BLaER1 treated with 17β-estradiol and CSF1 and Interleukin-3, amounts not matched to agents 10 nM and 100 nM (cell line): ENCODE measurements around the gene ANKRD65.

Experiments used
- H3K27ac ChIP-seq, 11 experiments: shearing (Covaris generic); formaldehyde crosslinking; 2 replicates each; pipeline ENCODE4 v1.8.1; 2022
- H3K27me3 ChIP-seq, 11 experiments: shearing (Covaris generic); formaldehyde crosslinking; 2 replicates each; pipeline ENCODE4 v1.8.1; 2022
- H3K36me3 ChIP-seq, 11 experiments: shearing (Covaris generic); formaldehyde crosslinking; 2 replicates each; pipeline ENCODE4 v1.8.1; 2022
- H3K4me1 ChIP-seq, 10 experiments: shearing (Covaris generic); formaldehyde crosslinking; 2 replicates each; pipeline ENCODE4 v1.8.1; 2022
- H3K4me2 ChIP-seq, 11 experiments: shearing (Covaris generic); formaldehyde crosslinking; 2 replicates each; pipeline ENCODE4 v1.8.1; 2022
- H3K4me3 ChIP-seq, 10 experiments: shearing (Covaris generic); formaldehyde crosslinking; 2 replicates each; pipeline ENCODE4 v1.8.1; 2022
- H3K9ac ChIP-seq, 11 experiments: shearing (Covaris generic); formaldehyde crosslinking; 2 replicates each; pipeline ENCODE4 v1.8.1; 2022
- H3K9me3 ChIP-seq, 11 experiments: shearing (Covaris generic); formaldehyde crosslinking; replicated peaks in 1 of 11; 2 replicates each; pipeline ENCODE4 v1.8.1; 2022
- H4K20me1 ChIP-seq, 11 experiments: shearing (Covaris generic); formaldehyde crosslinking; 2 replicates each; pipeline ENCODE4 v1.8.1; 2022
- Cebpa-rat ChIP-seq, 11 experiments: shearing (Covaris generic); IDR thresholded peaks; 2 replicates each; pipeline ENCODE4 v1.8.1; 2022

Gene ANKRD65

GRCh38 chr1:1442069-1442770 lies 21.1 kb upstream of the ANKRD65 start:
- no peak for TF ChIP-seq Cebpa-rat (IDR thresholded peaks at IDR 0.05)
- H3K27me3 ChIP-seq = no peaks in the 10 kb centered on the region
- H4K20me1 ChIP-seq = peaks cover 0 to 27% (median 14%) of the 10 kb centered on the region in 11 experiments; a peak in 15 of 22 replicates
- H3K4me3 ChIP-seq = no peak overlapping the region
- H3K36me3 ChIP-seq = peaks cover 0 to 4% (median 0%) of the 10 kb centered on the region in 11 experiments; a peak in 1 of 22 replicates
- no peaks in the 10 kb centered on the region for H3K9me3 ChIP-seq
- peak overlapping the region in 7 of 11 experiments; percentile 68 to 100 (median 95); a peak in 10 of 22 replicates for H3K4me2 ChIP-seq
- peaks cover 43 to 54% (median 50%) of the 10 kb centered on the region in 10 experiments for H3K4me1 ChIP-seq
- H3K27ac ChIP-seq = no peak overlapping the region
- peak overlapping the region in 5 of 11 experiments; percentile 9 to 42 (median 21); a peak in 5 of 22 replicates for H3K9ac ChIP-seq

DNA sequence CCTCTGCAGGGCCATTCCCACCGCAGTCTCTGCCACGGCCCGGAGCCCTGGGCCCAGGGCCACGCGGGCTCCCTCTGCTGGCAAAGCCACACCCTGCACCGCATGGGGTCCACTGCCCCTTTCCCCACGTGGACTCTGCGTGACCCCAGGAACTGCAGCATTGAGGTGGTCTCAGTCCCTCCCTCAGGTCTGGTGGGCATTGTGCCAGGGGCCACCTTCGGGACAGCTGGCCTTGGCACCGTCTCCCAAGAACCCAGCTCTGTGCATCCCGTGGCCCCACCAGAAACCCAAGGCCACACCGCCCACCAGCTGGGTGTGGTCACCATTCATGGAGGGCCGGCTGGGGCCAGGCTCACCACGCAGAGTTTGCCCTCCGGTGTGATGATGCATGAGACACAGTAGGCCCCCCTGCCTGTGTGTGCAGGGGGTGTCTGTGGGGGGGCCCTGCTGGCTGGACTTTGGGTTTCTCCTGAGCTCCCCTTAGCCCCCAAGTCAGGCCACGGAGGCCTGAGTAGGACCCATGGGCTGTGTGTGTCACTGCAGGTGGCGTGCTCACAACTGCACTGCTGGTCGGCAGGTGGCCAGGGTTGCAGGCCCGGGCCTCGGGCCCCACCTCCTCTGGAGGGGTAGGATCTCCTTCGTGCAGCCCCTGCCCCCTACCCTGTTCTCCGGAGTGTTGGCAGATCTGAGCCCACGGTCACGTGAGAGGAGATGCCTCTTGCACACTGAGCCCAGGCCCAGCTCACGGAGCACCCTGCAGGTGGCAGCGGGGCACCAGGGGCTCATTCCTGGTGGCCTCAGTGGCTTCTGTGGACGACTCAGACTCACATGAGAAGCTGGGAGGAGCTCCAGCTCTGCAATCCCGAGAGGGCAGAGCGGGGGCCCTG lies 20.2 kb upstream of the ANKRD65 start:
- Histone ChIP-seq H3K4me3 (no peak overlapping the region), H3K36me3 (peaks cover 0 to 4% (median 0%) of the 10 kb centered on the region in 11 experiments; a peak in 1 of 22 replicates), H3K9ac (peak overlapping the region in 7 of 11 experiments; percentile 9 to 42 (median 21); a peak in 9 of 22 replicates), H3K27ac (peak overlapping the region in 1 of 11 experiments; percentile 32; a peak in 1 of 22 replicates), H4K20me1 (peaks cover 0 to 37% (median 24%) of the 10 kb centered on the region in 11 experiments; a peak in 16 of 22 replicates), H3K4me2 (peak overlapping the region; percentile 68 to 100 (median 94)), H3K9me3 (no peaks in the 10 kb centered on the region), H3K27me3 (no peaks in the 10 kb centered on the region; a peak in 1 of 22 replicates), H3K4me1 (peaks cover 53 to 63% (median 60%) of the 10 kb centered on the region in 10 experiments)
- TF ChIP-seq Cebpa-rat (IDR thresholded peaks at IDR 0.05) = no peak

DNA sequence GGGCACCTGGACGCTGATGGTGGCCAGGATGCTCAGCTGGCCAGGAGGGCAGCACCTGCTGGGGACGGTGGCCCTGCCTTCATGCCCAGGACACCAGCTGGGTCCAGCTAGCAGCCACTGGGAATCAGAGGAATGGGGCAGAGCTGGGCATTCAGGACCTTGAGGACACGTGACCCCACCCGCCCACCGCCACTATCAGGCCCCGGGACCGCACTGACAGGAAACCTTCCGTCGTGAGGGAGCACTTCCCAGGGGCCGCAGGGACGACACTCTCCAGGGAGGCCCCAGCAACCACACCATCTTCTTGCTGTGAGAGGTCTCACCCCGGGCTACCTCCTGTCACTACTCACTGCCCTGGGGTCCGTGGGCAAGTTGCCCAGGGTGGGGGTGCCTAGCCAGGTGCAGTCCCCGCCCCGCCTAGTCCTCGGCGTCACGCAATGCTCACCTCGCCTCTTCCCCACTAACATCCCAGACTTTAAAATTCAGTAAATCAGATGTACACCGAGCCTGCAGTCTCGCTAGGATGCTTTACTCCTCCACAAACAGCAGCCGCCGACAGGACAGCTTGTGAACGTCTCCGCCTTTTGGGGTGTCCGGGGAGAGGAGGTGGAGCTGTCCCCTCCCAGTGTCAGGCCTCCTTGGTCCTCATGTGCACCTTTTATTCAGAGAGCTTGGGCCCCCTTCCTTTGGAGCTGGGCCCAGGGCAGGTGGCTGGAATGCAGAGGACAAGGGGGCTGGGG lies 19.4 kb upstream of the ANKRD65 start:
- H3K9ac ChIP-seq = peak overlapping the region in 7 of 11 experiments; percentile 7 to 50 (median 22); a peak in 8 of 22 replicates
- no peak overlapping the region for H3K27ac ChIP-seq
- H3K4me3 ChIP-seq = no peak overlapping the region
- no peaks in the 10 kb centered on the region for H3K9me3 ChIP-seq
- TF ChIP-seq Cebpa-rat (IDR thresholded peaks at IDR 0.05) = no peak
- H3K4me2 ChIP-seq = peak overlapping the region; percentile 68 to 100 (median 94)
- H4K20me1 ChIP-seq = peaks cover 0 to 41% (median 28%) of the 10 kb centered on the region in 11 experiments; a peak in 16 of 22 replicates
- no peaks in the 10 kb centered on the region; a peak in 1 of 22 replicates for H3K27me3 ChIP-seq
- peaks cover 57 to 69% (median 65%) of the 10 kb centered on the region in 10 experiments for H3K4me1 ChIP-seq
- H3K36me3 ChIP-seq = peaks cover 0 to 4% (median 0%) of the 10 kb centered on the region in 11 experiments; a peak in 1 of 22 replicates

GRCh38 chr1:1439546-1440261 lies 18.6 kb upstream of the ANKRD65 start:
- Histone ChIP-seq H3K4me3 (no peak overlapping the region), H3K27ac (no peak overlapping the region), H3K27me3 (no peaks in the 10 kb centered on the region; a peak in 1 of 22 replicates), H3K9me3 (no peaks in the 10 kb centered on the region), H4K20me1 (peaks cover 0 to 41% (median 28%) of the 10 kb centered on the region in 11 experiments; a peak in 16 of 22 replicates), H3K4me2 (peak overlapping the region; percentile 90 to 100 (median 99)), H3K9ac (peak overlapping the region in 6 of 11 experiments; percentile 7 to 76 (median 26); a peak in 6 of 22 replicates), H3K4me1 (peaks cover 63 to 76% (median 72%) of the 10 kb centered on the region in 10 experiments), H3K36me3 (peaks cover 0 to 4% (median 0%) of the 10 kb centered on the region in 11 experiments; a peak in 1 of 22 replicates)
- TF ChIP-seq Cebpa-rat (IDR thresholded peaks at IDR 0.05) = no peak

GRCh38 chr1:1438531-1439381 lies 17.7 kb upstream of the ANKRD65 start:
- no peaks in the 10 kb centered on the region; a peak in 1 of 22 replicates for H3K27me3 ChIP-seq
- H3K4me2 ChIP-seq = peak overlapping the region; percentile 90 to 100 (median 99)
- H3K9me3 ChIP-seq = no peaks in the 10 kb centered on the region

GRCh38 chr1:1437904-1438376 lies 16.9 kb upstream of the ANKRD65 start:
- H3K9ac ChIP-seq = peak overlapping the region; percentile 31 to 79 (median 72); a peak in 20 of 22 replicates
- no peak for TF ChIP-seq Cebpa-rat (IDR thresholded peaks at IDR 0.05)
- H3K4me2 ChIP-seq = peak overlapping the region; percentile 90 to 100 (median 99)
- H3K27me3 ChIP-seq = no peaks in the 10 kb centered on the region; a peak in 1 of 22 replicates
- H3K4me1 ChIP-seq = peaks cover 81 to 94% (median 90%) of the 10 kb centered on the region in 10 experiments
- peak overlapping the region in 5 of 11 experiments; percentile 18 to 48 (median 40); a peak in 5 of 22 replicates for H3K27ac ChIP-seq
- peaks cover 0 to 4% (median 0%) of the 10 kb centered on the region in 11 experiments; a peak in 1 of 22 replicates for H3K36me3 ChIP-seq
- no peaks in the 10 kb centered on the region for H3K9me3 ChIP-seq
- H4K20me1 ChIP-seq = peaks cover 0 to 49% (median 28%) of the 10 kb centered on the region in 11 experiments; a peak in 16 of 22 replicates
- H3K4me3 ChIP-seq = peak overlapping the region; percentile 14 to 70 (median 62); a peak in 15 of 20 replicates

More at GRCh38 chr1:1438531-1439381, 17.7 kb upstream of the ANKRD65 start:
- H3K9ac ChIP-seq = peak overlapping the region; percentile 31 to 76 (median 64); a peak in 20 of 22 replicates
- peak overlapping the region in 8 of 11 experiments; percentile 10 to 48 (median 37); a peak in 11 of 22 replicates for H3K27ac ChIP-seq
- peak overlapping the region; percentile 14 to 70 (median 60); a peak in 9 of 20 replicates for H3K4me3 ChIP-seq
- H3K4me1 ChIP-seq = peaks cover 73 to 86% (median 82%) of the 10 kb centered on the region in 10 experiments
- peaks cover 0 to 45% (median 28%) of the 10 kb centered on the region in 11 experiments; a peak in 16 of 22 replicates for H4K20me1 ChIP-seq
- TF ChIP-seq Cebpa-rat (IDR thresholded peaks at IDR 0.05) = no peak
- H3K36me3 ChIP-seq = peaks cover 0 to 4% (median 0%) of the 10 kb centered on the region in 11 experiments; a peak in 1 of 22 replicates
